AG09319 (cell line): Measurements from ENCODE around the gene TGFBR2.

Source experiments
- DNase-seq: peaks from one replicate; pipeline ENCODE4 v3.0.0-alpha.2; 2010; ENCODE audit warnings: low read depth; ENCODE audit errors: extremely low read depth
- TF ChIP-seq, protein P1 (sequence below): IDR thresholded peaks from 2 replicates; pipeline ENCODE4 v1.5.1; 2011; ENCODE audit warnings: low read depth, mild to moderate bottlenecking, inconsistent platforms, low read length, moderate library complexity

Gene TGFBR2

DNA sequence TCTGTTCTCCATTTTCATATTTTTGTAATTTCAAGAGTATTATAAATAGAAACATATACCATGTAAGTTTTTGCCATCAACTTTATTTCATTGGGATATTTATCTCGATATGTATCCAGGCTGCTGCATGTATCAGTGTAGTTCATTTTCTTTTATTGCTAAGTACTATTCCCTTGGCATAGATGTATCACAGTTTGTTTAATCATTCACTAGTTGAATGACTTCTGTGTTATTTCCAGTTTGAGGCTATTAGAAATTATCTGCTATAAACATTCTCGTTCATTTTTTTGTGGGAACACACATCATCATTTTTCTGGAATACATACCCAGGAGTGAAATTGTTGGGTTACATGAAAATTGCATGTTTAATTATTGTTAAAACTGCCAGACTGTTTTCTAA is 18.5 kb upstream of the TGFBR2 start:
- TF ChIP-seq, protein P1, sequence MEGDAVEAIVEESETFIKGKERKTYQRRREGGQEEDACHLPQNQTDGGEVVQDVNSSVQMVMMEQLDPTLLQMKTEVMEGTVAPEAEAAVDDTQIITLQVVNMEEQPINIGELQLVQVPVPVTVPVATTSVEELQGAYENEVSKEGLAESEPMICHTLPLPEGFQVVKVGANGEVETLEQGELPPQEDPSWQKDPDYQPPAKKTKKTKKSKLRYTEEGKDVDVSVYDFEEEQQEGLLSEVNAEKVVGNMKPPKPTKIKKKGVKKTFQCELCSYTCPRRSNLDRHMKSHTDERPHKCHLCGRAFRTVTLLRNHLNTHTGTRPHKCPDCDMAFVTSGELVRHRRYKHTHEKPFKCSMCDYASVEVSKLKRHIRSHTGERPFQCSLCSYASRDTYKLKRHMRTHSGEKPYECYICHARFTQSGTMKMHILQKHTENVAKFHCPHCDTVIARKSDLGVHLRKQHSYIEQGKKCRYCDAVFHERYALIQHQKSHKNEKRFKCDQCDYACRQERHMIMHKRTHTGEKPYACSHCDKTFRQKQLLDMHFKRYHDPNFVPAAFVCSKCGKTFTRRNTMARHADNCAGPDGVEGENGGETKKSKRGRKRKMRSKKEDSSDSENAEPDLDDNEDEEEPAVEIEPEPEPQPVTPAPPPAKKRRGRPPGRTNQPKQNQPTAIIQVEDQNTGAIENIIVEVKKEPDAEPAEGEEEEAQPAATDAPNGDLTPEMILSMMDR: no peak
- no peak for DNase-seq

DNA sequence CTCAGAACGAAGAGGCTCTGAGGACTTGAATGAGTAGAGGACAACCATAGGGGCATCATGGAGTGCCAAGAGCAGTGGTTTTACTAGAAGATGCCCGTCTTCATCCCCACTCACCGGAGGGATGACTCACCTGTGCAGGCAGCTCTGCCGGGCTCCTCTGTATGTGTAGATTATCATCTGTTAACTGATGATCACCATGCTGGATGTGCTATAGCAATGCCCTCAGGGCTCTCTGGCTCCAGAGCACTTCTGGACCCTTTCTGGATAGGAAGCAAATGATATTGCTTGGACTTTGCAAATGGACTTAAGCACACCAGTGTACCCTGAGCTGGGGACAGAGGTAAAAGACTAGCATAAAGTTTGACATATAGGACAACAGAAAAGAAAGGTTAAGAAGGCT is 10.2 kb upstream of the TGFBR2 start:
- DNase-seq: no peak
- TF ChIP-seq, protein P1: no peak

DNA sequence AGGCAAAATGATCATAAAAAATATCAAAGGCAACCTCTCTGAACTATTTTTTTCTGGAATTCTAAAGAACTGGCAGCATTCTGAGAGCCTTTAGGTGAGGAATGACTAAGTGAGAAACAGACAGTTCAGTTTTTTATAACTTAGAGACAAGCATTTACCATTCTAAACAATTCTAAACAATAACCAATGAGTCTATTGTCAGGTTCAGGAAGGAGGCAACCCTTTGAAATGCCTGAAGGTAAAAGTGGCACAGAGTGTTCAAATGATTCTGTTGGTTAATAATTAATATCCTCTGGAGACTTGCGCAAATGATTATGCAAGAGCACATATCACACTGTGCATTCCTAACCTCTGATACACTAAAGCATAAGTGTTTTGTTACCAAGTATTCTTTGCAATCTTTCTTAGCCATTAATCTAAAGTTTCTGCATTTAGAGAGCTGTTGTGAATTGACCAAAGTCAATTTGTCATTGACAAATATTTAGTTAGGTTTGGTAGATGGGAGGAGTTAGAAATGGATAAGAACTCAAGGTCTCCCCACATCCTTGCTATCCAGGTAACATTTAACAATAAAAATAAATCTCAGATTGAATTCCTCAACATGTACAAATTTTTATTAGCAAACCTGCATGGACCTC is 9.2 kb upstream of the TGFBR2 start:
- DNase-seq: peak; percentile 41
- TF ChIP-seq, protein P1: no peak

DNA sequence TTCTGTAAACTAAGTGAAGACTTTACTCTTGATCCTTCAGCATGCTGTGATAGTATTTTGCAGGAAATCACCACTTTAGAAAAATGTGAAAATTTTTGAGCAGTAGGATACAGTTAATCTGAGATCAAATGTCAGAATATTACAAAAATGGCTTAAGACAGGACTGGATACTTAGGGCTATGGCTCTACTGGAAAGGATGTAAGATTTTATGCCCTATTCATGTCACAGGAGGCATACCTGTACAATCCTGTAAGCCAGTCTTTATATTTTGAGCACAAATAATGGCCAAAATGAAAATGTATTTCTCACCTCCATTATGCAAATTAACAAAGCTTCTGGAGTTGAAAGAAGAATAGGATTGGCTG is 8.6 kb upstream of the TGFBR2 start:
- TF ChIP-seq, protein P1: no peak

DNA sequence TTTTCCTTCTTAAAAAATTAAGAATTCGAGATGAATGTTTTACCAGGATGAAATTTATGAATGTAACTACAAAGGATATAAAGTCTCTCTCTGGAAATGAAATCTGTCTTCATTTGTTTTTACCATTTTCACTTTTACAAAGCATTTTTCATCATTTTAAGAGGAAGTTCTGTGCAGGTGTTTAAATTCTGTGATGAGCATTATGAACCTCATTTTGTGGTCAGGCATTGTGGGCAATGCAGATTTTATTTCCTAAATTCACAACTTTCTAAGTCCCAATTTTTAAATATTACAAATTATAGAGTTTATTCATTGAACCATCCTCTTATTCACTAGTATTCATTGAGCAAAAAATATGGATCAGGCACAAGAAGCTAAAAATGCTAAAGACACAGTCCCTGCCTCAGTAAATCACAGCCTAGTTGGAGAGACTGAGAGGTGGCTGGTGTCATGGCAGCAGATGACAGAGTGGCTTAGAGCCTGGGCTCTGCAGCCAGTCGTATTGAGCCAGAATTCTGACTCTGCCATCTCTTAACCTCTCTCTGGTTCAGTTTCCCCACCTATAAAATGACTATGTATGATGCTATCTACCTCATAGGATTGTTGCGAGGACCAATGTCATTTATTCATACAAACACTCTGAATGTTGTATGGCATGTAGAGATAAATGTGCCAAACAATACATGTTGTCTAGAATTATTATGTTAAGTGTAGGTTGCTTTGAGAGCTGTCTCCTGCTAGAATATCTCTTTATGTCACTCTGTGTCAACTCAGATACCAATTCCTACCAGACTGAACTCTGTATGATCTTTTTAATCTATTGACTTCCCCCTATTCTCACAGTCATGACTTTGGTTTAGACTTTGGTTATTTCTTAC is 7.5 kb upstream of the TGFBR2 start:
- no peak for DNase-seq
- TF ChIP-seq, protein P1: no peak

More for the DNA sequence above, 8.6 kb upstream of the TGFBR2 start:
- DNase-seq: no peak

DNA sequence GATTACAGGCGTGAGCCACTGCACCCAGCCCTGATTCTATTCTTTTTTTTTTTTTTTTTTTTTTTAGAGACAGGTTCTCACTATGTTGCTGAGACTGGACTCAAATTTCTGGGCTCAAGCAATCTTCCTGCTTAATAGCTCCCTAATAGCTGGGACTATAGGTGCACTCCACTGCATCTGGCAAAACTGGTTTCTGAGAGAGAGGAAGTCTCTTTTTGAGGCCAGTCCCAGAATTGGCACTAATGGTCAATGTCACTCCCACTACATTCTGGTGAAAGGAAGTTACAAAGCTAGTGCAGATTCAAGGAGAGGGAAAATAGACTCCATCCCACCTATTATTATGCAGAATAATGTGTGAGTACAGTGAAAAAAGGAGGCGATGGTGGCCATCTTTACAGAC is 5.8 kb upstream of the TGFBR2 start:
- TF ChIP-seq, protein P1: no peak
- DNase-seq: no peak

DNA sequence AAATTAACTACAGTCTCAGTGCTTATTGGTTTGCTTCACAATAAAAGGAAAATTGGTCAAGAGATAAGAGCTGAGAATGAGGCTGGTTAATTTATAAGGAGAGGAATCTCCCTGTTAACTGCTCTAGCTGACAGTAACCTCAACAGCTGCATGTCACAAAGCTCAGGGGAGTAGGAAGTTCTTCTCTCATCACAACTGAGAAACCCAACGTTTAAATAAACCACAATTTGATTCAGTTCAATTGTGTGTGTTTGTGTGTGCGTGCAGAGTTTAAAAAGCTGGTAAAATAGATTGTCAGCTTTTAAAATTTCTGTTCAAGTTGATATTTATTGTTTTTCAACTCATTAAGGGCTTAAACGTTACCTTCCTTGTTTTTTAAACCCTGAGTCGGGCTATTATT is 3.5 kb upstream of the TGFBR2 start:
- no peak for DNase-seq
- TF ChIP-seq, protein P1: no peak
